ENCODE data around the gene FAM8A1.

The FAM8A1 gene

DNA sequence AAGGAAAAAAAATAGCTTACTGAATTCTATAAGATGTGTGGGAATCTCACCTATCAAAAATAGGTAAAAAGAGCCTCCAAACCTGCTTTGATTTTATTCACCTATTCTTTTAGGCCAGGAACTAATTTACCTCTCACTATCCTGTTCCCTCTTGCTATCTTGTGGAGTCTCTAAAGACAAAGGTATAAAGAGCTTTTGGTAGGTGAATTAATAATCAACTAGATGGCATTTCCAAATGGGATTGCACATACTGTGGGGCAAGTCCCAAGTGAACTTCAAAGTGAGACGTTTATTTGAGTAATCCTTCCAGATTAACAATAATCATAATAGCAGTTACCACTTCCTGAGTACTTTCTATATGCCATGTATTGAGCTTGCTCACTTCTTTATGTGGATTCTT is 2.8 kb downstream of the FAM8A1 start:
- no peak for DNase-seq

DNA sequence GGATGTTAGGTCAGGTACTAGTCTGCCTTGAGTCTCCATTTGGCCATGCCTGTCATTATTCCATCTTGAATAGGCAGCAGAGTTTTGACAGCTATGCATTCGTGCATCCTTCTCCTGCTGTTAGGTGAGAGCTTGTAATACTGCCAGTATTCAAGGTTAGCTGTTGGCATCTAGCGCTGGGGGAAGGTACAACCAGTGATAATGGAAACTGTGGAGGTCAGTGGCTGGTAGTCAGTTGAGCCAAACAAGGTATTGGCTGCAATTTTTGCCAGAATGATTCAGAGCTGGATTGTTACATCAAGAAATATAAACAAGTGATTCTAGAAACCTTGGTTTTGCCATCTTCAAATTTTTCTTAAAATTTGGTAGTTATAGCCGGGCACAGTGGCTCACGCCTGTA is 6.5 kb downstream of the FAM8A1 start:
- no peak for DNase-seq

DNA sequence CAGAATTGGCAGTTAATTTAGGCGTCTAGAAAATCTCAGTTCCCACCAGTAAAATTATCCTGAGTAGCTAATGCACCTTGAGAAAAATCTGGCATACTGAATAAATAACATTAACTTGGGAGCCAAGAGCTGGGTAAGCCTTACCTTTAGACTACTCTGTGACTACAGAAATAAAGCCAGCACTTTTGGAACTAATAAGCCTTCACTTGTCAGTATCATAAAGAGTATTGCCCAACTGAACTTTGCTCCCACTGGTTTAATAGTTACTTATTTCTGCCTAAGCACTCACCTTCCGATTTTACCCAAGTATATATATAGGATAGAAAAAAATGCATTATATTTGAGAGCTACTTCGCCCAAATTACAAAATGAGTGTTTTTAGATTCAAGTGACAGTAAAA is 10.7 kb downstream of the FAM8A1 start:
- DNase-seq: no peak

DNA sequence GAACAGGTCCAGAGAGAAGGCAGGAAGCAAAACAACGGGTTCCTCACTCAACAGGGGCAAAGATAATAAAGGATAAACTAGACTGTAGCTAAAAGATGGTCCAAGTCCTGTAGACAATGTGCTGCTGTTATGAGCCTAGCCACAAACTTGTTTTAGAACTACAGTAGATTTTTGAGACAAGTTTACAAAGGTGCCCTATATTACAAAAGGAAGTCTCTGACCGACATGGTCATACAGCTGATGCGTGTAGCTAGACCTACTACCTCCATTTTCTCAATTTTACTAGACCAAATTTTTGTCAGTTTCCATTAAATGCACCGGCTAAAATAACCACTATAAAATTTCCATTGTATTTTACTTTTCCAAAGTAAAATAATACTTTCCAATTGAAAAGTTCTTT is 11.9 kb downstream of the FAM8A1 start:
- DNase-seq: no peak

DNA sequence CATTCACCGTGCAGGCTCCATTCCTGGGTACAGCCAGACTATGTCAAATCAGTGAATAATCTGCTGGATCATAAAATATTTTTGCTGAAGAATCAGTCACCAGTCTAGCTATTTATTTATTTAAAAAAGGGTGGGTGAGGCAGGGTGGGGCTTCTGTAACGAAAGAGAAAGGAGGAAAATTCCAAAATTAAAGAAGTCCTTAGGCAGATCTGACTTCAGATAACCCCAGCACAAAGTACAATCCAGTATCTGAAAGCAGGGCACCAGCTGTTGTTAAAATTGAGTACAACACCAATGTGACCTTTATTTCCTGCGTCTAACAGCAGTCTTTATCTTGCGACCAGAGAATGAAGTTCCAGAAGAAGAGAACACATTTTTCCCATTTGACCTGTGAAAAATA is 15.7 kb downstream of the FAM8A1 start:
- DNase-seq: no peak

DNA sequence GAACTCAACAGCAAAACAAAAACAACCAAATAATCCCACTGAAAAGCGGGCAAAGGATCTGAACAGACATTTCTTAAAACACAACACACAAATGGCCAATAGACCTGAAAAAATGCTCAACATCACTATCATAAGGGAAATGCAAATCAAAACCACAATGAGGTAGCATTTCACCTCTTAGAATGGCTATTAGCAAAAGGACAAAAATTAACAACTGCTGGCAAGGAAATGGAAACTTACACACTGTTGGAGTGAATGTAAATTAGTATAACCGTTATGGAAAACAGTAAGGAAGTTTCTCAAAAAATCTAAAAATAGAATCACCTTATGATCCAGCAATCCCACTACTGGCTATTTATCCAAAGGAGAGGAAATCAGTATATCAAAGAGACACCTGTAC is 20.9 kb downstream of the FAM8A1 start:
- no peak for DNase-seq

DNA sequence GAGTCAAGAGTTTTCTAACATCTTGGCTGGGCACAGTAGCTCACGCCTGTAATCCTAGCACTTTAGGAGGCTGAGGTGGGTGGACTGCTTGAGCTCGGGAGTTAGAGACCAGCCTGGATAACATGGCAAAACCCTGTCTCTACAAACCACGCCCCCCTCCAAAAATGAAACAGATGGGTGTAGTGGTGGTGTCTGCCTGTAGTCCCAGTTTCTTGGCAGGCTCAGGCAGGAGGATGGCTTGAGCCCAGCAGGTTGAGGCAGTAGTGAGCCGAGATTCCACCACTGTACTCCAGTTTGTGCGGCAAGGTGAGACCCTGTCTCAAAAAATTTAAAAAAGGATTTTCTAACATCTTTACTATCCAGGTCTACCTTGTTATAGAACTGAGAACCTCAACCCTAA is 22.0 kb downstream of the FAM8A1 start:
- DNase-seq: peak; percentile 38

DNA sequence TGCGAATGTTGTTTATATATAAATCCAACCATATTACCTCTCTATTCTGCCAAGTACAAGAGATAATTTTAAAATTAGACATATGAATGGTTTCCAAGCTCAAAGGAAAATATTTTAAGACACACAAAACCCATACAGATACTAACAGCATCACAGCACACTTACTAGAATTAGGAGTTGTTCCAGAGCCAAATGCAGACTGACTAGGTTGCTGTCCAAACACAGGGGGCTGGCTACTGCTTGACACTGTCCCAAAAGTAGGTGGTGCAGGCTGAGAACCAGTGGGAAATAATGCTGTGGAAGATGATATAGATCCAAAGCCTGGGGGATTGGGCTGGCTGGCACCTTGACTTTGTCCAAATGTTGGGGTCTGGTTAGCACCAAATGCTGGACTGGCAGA is 24.3 kb downstream of the FAM8A1 start:
- DNase-seq: no peak

DNA sequence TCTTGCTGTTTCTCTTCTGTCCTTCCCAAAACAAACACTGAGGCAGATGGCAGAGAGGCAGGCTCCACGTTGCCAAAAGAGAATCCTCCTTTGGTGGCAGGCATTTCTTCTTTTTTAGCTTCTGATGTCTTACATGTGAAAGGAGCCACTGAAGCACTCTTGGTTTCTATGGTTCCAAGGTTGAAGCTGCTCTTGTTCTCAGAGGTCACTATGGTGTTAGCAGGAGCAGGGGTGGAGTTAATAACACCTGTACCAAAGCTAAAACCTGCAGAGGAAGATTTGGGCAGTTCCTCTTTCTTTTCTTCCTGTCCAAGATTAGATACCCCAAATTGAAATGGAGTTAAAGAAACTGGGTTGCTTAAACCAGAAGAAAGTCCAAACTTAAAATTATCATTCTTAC is 28.8 kb downstream of the FAM8A1 start:
- DNase-seq: no peak

DNA sequence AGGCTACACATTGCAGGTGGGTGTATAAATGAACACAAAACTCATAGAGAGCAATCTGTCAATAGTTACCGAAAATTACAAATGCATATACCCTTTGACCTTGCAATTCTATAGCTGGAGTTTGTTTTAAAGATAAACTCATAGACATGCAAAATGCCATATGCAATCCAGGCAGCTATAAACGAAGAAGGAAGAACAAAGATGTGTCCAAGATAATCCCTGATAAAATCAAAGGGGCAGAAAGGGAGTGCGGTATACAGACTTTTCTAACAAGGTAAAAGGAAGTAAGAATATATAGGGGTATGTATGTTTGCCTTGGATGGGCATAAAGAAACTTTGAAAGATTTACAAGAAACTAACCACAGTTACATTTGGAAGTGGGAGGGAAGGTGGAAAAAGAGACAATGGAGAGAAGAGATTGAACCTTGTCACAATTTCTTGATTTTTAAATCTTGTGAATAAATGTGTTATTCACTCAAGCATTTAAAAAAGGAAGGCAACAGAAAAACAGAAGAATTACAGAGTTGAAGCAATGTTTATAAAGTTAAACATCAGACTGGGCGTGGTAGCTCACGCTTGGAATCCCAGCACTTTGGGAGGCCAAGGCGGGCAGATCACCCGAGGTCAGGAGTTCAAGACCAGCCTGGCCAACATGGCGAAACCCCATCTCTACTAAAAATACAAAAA is 29.9 kb downstream of the FAM8A1 start:
- no peak for DNase-seq

DNA sequence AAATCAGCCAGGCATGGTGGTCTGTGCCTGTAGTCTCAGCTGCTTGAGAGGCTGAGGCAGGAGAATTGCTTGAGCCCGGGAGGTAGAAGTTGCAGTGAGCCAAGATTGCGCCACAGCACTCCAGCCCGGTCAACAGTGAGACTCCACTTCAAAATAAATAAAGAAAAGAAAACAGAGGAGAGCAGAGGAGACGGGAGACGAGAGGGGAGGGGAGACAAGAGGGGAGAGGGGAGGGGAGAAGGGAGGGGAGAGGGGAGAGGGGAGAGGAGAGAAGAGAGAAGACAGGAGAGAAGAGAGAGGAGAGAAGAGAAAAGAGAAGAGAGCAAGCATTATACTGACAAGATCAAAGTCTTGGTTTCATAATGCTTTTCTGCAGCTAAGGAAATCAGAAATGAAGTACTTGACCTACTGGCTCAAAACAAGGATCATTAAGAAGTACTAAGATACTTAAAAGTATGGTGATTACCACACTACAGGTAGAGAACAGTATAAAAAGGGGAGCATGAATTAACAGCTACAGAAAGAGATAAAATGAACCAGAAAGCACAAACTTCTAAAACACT is 30.5 kb downstream of the FAM8A1 start:
- DNase-seq: no peak

DNA sequence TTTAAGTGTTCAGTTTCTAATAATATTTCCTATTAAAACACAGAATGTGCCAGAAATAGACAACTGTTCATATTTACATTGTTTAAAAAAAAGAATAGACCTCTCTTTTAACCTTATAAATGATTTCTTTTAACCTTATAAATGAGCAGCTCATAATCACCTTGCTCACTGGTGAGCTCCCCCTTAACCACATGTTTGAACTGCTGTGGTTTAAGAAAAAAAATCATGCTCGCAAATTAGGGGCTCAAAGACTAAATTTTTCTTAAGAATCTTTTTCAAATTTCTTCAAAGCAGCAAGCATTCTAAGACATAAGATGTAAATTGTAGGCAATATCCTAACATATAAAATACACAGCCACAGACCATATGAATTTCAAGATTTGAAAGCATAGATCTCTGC is 32.8 kb downstream of the FAM8A1 start:
- no peak for DNase-seq

DNA sequence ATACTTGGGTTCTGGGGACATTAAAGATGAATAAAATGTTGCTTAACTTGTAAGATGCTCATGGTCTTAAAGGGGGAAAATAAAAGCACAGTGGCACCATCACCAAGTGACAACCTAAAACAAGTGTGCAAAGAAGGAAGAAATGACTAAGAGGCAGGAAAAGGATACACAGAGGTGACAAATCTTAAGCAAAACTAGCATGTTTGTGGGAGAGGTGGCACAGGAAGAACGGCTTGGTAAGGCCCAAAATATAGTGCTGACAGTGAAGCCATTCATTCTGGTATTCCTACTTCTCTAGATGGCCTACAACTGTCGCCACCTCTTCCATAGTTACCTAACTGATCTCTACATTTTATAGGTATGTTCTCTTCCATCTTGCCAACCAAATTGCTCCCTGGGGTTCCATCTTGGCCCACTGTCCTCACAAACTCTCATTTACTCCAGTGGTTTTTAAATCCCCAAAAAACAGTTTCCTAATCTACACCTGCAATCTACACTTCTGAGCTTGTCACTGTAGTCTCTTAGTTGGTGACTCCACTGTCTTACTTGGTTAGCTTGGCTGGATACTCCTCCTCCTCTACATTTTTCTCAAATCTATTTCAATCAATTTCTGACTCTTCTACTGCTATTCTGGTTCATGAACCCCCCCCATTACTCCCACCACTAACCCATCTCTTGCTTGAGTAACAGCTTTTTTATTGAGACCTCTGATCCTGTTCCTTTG is 33.5 kb downstream of the FAM8A1 start:
- no peak for DNase-seq

DNA sequence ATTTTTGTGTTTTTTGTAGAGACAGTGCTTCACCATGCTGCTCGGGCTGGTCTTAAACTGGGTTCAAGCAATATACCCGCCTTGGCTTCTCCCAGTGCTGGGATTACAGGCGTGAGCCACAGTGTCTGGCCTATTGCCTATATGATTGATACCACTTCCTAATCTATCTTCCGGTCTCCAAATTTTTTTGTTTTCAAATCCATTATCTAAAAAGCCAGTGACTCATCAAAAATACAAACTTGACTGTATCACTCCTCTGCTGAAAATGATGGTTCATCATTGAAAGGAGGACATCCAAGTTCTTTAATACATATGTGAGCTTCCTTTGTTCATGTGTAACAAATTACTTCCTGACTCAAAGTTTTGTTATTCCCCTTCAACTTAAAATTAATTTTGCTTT is 35.5 kb downstream of the FAM8A1 start:
- no peak for DNase-seq

DNA sequence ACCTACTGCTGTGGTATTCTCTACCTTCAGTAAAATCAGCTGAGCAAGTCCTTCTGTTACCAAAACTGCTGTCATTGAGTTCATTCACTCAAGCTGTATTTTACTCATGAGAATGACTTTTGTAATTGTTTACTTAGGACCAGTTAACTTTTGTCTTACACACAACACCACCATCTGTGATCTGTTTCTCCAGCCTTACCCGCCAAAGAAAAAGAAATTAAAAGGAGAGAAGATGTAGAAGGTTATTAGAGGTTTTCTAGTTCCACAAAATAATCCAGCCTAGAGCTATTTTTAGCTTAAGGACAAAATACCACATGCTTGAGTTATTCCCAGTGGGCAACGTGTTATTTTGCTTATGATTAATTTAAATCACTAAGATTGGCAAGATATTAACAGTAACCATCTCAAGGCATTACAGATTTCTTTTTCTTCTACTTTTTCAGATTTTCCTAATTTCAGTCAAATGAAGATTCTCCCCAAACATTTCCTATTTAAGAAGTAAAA is 38.2 kb downstream of the FAM8A1 start:
- no peak for DNase-seq

DNA sequence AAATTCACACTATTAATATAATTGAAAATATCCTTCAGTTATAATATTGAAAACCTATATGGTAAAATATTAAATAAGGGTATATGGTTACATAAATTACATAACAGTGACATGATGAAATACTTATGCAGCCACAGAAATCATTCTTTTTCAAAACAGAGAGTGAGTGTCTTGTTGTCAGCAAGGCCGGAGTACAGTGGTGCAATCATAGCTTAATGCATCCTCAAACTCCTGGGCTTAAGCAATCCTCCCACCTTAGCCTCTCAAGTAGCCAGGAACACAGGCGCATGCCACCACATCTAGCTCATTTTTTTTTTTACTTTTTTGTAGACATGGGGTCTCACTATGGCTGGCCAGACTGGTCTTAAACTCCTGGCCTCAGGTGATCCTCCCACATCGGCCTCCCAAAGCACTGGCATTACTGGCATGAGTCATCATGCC is 40.4 kb downstream of the FAM8A1 start:
- no peak for DNase-seq

DNA sequence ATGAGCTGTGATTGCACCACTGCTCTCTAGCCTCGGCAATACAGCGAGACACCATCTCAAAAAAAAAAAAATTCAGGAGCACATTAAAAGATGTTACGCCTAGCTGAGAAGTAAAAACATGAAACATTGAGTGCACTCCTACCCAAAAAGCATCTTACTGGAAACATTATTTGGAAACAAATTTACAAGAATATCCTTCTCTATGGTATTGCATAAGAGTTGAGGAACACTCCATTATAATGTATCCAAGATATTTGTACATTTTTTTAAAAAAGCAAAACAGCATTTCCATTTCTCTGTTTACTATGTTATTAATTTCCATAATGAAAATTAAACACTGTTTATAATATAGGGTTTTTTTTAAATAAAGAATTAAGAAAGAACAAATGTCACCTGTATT is 48.6 kb downstream of the FAM8A1 start:
- DNase-seq: no peak

DNA sequence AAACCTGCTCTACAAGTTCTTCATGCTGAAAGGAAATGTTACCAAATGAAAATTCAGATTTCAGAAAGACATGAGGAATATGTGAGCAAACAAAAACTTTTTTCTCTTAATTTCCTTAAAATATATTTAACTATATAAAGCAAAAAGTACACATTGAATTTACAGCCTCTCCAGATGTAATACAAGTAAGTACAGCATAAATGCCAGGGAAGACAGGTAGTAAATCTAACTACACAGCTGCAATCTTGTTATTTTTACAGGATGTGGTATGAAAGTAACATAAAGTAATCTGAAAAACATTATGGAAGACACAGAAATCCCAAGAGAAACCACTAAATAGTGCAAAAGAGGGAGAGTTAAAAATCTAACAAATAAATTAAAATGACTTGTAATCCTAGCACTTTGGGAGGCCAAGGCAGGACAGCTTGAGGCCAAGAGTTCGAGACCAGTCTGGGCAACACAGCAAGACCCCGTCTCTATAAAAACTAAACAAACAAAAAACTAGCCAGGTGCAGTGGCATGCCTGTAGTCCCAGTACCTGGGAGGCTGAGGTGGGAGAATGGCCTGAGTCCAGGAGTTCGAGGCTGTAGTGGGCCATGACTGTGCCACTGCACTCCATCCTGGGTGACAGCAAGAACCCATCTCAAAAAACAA is 50.7 kb downstream of the FAM8A1 start:
- DNase-seq: no peak

DNA sequence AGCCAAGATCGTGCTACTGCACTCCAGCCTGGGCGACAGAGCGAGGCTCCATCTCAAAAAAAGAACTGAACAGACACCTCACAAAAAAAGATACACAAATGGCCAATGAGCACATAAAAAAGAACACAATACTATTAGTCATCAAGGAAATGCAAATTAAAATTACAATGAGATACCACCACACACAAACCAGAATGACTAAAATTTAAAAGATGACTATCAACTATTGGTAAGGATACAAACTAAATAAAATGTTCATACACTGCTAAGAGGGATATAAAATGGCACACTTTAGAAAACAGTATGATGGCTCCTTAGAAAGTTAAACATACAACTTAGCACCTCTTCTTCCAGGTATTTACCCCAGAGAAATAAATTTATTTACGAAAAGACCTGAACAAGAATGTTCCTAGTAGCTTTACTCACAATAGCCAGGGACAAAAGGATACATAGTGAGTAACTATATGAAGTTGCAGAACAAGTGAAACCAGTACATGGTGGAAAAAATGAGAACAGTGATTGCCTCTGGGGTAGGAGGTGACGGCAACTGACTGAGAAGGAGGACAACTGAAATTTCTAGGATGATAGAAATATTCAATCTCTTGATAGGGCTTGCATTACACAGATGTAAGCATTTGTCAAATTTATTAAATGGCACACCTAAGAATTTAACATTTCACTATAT is 53.2 kb downstream of the FAM8A1 start:
- no peak for DNase-seq

DNA sequence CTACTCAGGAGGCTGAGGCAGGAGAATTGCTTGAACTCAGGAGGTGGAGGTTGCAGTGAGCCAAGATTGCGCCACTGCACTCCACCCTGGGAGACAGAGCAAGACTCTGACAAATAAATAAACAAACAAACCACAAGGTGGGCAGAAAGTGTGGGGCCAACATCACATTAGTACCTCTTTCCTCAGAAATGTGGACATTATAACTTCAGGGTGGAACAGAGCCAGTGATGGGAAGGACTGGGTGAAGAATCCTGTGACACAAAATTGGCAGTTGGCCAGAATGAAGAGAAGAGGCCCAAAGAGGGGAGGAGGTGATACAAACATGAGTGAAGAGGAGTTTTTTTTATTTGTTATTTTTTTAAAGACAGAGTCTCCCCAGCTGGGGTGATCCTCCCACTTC is 56.0 kb downstream of the FAM8A1 start:
- DNase-seq: no peak

DNA sequence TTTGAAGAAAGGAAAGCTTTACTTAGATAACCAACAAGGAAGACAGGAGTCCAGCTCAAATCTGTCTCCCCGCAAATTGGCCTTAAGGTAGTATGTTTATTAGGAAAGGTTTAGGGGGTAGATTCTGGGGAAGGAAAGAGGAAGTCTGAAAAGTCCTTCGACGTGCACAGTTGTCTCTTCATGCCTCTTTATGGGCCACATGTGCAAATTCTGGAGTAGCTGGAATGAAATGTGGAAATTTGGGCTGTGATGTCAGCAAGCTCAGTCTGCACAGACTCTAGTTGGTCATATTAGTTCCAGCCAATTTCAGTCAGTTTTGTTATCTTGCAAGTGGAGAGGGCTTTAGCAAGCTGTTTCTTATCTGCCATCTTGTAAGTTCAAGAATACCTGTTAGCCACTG is 56.5 kb downstream of the FAM8A1 start:
- DNase-seq: no peak

Measured in NCI-H1694 treated with DMSO at 0.1 percent for 48 hours (cell line).